IMR-90 (cell line): ENCODE data around the gene ZNF219. TPM values are rescaled to one million over a fixed set of nuclear protein-coding genes. Genes with fewer than 3 reads are reported as not detected.

Experiments used
- ATAC-seq: fragments of 200-7000 bp; cut with Tn5 transposase; 2 replicates; pipeline ENCODE4 v1.9.1; 2020; ENCODE audit warnings: low read depth, mild to moderate bottlenecking, moderate library complexity
- BruUV-seq: library from RNA; stranded (reverse); fragments of 400-500 nt; replicated peaks from 2 replicates; lab custom pipeline; 2021; lab: Mats Ljungman, UMichigan
- CTCF ChIA-PET: fragments of 300-600 bp; formaldehyde crosslinking; extraction: SDS; loops from one replicate; lab custom pipeline; 2021; ENCODE audit warnings: antibody characterized with exemption; lab: Yijun Ruan, JAX
- POLR2A ChIA-PET: fragments of 300-600 bp; sonication (Branson Sonifier 250); formaldehyde crosslinking; loops from one replicate; lab custom pipeline; 2022; ENCODE audit warnings: antibody characterized with exemption; ENCODE audit not compliant: unreplicated experiment; lab: Charles Lee
- DNase-seq: peaks from one replicate; pipeline ENCODE4 v3.0.0; 2013
- H2AFZ ChIP-seq: replicated peaks from 2 replicates; pipeline ENCODE3; 2013; ENCODE audit warnings: low read length, mild to moderate bottlenecking; ENCODE audit not compliant: poor library complexity
- H2AK5ac ChIP-seq: 2 replicates; pipeline ENCODE4 v1.6.1; 2013; ENCODE audit warnings: low read depth, low read length, inconsistent platforms
- H2AK9ac ChIP-seq: replicated peaks from 2 replicates; pipeline ENCODE3; 2013; ENCODE audit warnings: mild to moderate bottlenecking, low read depth, low read length, moderate library complexity; ENCODE audit not compliant: poor library complexity
- H2BK120ac ChIP-seq: 2 replicates; pipeline ENCODE4 v1.6.1; 2013; ENCODE audit warnings: low read depth, low read length, inconsistent platforms
- H2BK15ac ChIP-seq: 3 replicates; pipeline ENCODE4 v1.6.1; 2013; ENCODE audit warnings: low read depth, low read length, inconsistent platforms
- H2BK20ac ChIP-seq: 2 replicates; pipeline ENCODE4 v1.6.1; 2013; ENCODE audit warnings: low read depth, mild to moderate bottlenecking, inconsistent platforms, low read length, moderate library complexity
- H2BK5ac ChIP-seq: 2 replicates; pipeline ENCODE4 v1.6.1; 2013; ENCODE audit warnings: mild to moderate bottlenecking, low read depth, low read length, inconsistent platforms; ENCODE audit not compliant: poor library complexity, severe bottlenecking
- H3K14ac ChIP-seq: replicated peaks from 2 replicates; pipeline ENCODE4 v1.6.1; 2013; ENCODE audit warnings: low read depth, low read length, inconsistent platforms
- H3K18ac ChIP-seq: 2 replicates; pipeline ENCODE4 v1.6.1; 2013; ENCODE audit warnings: low read depth, low read length, control low read depth
- H3K23ac ChIP-seq: 2 replicates; pipeline ENCODE4 v1.6.1; 2013; ENCODE audit warnings: low read depth, low read length, inconsistent platforms
- H3K27ac ChIP-seq: 2 replicates; pipeline ENCODE4 v1.5.1; 2013; ENCODE audit warnings: mild to moderate bottlenecking, control low read depth, low read length; ENCODE audit not compliant: insufficient read depth
- H3K27me3 ChIP-seq: 2 replicates; pipeline ENCODE4 v1.6.1; 2013; ENCODE audit warnings: low read length; ENCODE audit not compliant: control insufficient read depth, insufficient read depth
- H3K36me3 ChIP-seq: 2 replicates; pipeline ENCODE4 v1.6.1; 2013; ENCODE audit warnings: low read length, mixed read lengths; ENCODE audit not compliant: control insufficient read depth, insufficient read depth
- H3K4ac ChIP-seq: 2 replicates; pipeline ENCODE4 v1.6.1; 2013; ENCODE audit warnings: low read depth, low read length, inconsistent platforms
- H3K4me1 ChIP-seq: 2 replicates; pipeline ENCODE4 v1.6.1; 2013; ENCODE audit warnings: low read length, mixed read lengths; ENCODE audit not compliant: control insufficient read depth, insufficient read depth
- H3K4me2 ChIP-seq: 2 replicates; pipeline ENCODE4 v1.6.1; 2013; ENCODE audit warnings: low read depth, mild to moderate bottlenecking, control low read depth, low read length, moderate library complexity
- H3K4me3 ChIP-seq: 2 replicates; pipeline ENCODE4 v1.5.1; 2013; ENCODE audit warnings: low read depth, mild to moderate bottlenecking, control low read depth, low read length, moderate library complexity; ENCODE audit not compliant: insufficient read depth
- H3K56ac ChIP-seq: 2 replicates; pipeline ENCODE4 v1.6.1; 2013; ENCODE audit warnings: low read length, inconsistent platforms; ENCODE audit not compliant: insufficient read depth; ENCODE audit errors: extremely low read depth
- H3K79me1 ChIP-seq, 2 experiments: 2 replicates each; pipeline ENCODE4 v1.6.1; 2013; ENCODE audit warnings: low read length in 2 of 2, inconsistent platforms in 1 of 2, low read depth in 1 of 2
- H3K9ac ChIP-seq: 2 replicates; pipeline ENCODE4 v1.6.1; 2013; ENCODE audit warnings: low read depth, low read length, control low read depth
- H3K9me1 ChIP-seq: 2 replicates; pipeline ENCODE4 v1.6.1; 2013; ENCODE audit warnings: low read length, inconsistent platforms; ENCODE audit not compliant: insufficient read depth
- H3K9me3 ChIP-seq: 2 replicates; pipeline ENCODE4 v1.6.1; 2013; ENCODE audit warnings: low read length; ENCODE audit not compliant: control insufficient read depth, insufficient read depth
- H4K20me1 ChIP-seq: 2 replicates; pipeline ENCODE4 v1.6.1; 2013; ENCODE audit warnings: low read length, inconsistent platforms; ENCODE audit not compliant: insufficient read depth
- H4K5ac ChIP-seq: 2 replicates; pipeline ENCODE4 v1.6.1; 2013; ENCODE audit warnings: mild to moderate bottlenecking, low read depth, low read length, control low read depth
- H4K8ac ChIP-seq, 2 experiments: 2 replicates each; pipeline ENCODE4 v1.6.1; 2013; ENCODE audit warnings: low read depth in 2 of 2, low read length in 2 of 2, control low read depth in 1 of 2, inconsistent platforms in 1 of 2
- H4K91ac ChIP-seq: 2 replicates; pipeline ENCODE4 v1.6.1; 2013; ENCODE audit warnings: low read depth, low read length, inconsistent platforms; ENCODE audit not compliant: insufficient read depth
- BHLHE40 ChIP-seq: fragments of 150-350 bp; IDR thresholded peaks from 2 replicates; pipeline ENCODE4 v1.6.1; 2016; ENCODE audit warnings: mild to moderate bottlenecking, low read depth, low read length
- CEBPB ChIP-seq: IDR thresholded peaks from 2 replicates; pipeline ENCODE4 v1.6.1; 2012; ENCODE audit warnings: low read depth, low read length, improper control_type of control experiment
- CHD1 ChIP-seq: IDR thresholded peaks from 2 replicates; pipeline ENCODE4 v1.6.1; 2012; ENCODE audit warnings: low read depth, low read length, improper control_type of control experiment
- FOS ChIP-seq: fragments of 150-350 bp; IDR thresholded peaks from 2 replicates; pipeline ENCODE4 v1.6.1; 2016; ENCODE audit warnings: low read depth, low read length
- MAFK ChIP-seq: IDR thresholded peaks from 2 replicates; pipeline ENCODE4 v1.6.1; 2012; ENCODE audit warnings: low read depth, low read length, improper control_type of control experiment
- MAZ ChIP-seq: IDR thresholded peaks from 2 replicates; pipeline ENCODE4 v1.6.1; 2012; ENCODE audit warnings: low read depth, mild to moderate bottlenecking, low read length, improper control_type of control experiment, moderate library complexity, borderline replicate concordance
- MXI1 ChIP-seq: IDR thresholded peaks from 2 replicates; pipeline ENCODE4 v1.6.1; 2012; ENCODE audit warnings: low read depth, mild to moderate bottlenecking, low read length, moderate library complexity, borderline replicate concordance
- NFE2L2 ChIP-seq: fragments of 150-350 bp; IDR thresholded peaks from 2 replicates; pipeline ENCODE4 v1.6.1; 2016; ENCODE audit warnings: low read depth, mild to moderate bottlenecking, low read length
- POLR2A ChIP-seq: IDR thresholded peaks from 2 replicates; pipeline ENCODE4 v1.6.1; 2012; ENCODE audit warnings: mild to moderate bottlenecking, low read depth, low read length
- RAD21 ChIP-seq: IDR thresholded peaks from 2 replicates; pipeline ENCODE4 v1.6.1; 2012; ENCODE audit warnings: low read length, improper control_type of control experiment
- RCOR1 ChIP-seq: IDR thresholded peaks from 2 replicates; pipeline ENCODE4 v1.6.1; 2012; ENCODE audit warnings: mild to moderate bottlenecking, low read length, improper control_type of control experiment; ENCODE audit not compliant: insufficient replicate concordance
- RFX5 ChIP-seq: IDR thresholded peaks from 2 replicates; pipeline ENCODE4 v1.8.0; 2012; ENCODE audit warnings: low read depth, mild to moderate bottlenecking, low read length, moderate library complexity
- SMC3 ChIP-seq: fragments of 150-350 bp; IDR thresholded peaks from 2 replicates; pipeline ENCODE4 v1.6.1; 2016; ENCODE audit warnings: low read depth, mild to moderate bottlenecking, antibody characterized with exemption, low read length, moderate library complexity
- dilution Hi-C: fragments of 300-500 bp; cut with HindIII; formaldehyde crosslinking; loops from one replicate; pipeline ENCODE4 v1.14.3; 2018; ENCODE audit warnings: low sequenced_read_pairs; ENCODE audit not compliant: unreplicated experiment
- in situ Hi-C: fragments of 300-500 bp; cut with MboI; formaldehyde crosslinking; loops from 3 replicates; pipeline ENCODE4 v1.14.3; 2019; ENCODE audit warnings: low sequenced_read_pairs, inconsistent platforms, mixed read lengths
- intact Hi-C: fragments of 100-400 bp; cut with micrococcal nuclease; formaldehyde crosslinking; loops from 2 replicates; pipeline ENCODE4 v1.10.0; 2022
- polyA plus RNA-seq, 3 experiments: library from polyadenylated mRNA; depleted of rRNA; stranded (reverse); fragments of >200 nt; gene quantifications; 2 replicates each; pipeline ENCODE4 v1.2.3, GENCODE V29; 2012; ENCODE audit warnings: low replicate concordance in 1 of 3
- total RNA-seq: library from RNA; depleted of rRNA; stranded (reverse); fragments of >200 nt; gene quantifications from 2 replicates; pipeline ENCODE4 v1.2.3, GENCODE V29; 2012
- TF ChIP-seq, protein P1 (sequence below): fragments of 150-350 bp; IDR thresholded peaks from 2 replicates; pipeline ENCODE4 v1.6.1; 2017; ENCODE audit warnings: mild to moderate bottlenecking, antibody characterized with exemption, low read length, low read depth
- TF ChIP-seq, protein P2 (sequence below): fragments of 150-350 bp; IDR thresholded peaks from 2 replicates; pipeline ENCODE4 v1.6.1; 2016; ENCODE audit warnings: low read depth, mild to moderate bottlenecking, low read length, moderate library complexity, borderline replicate concordance
- TF ChIP-seq, protein P3 (sequence below): conservative IDR thresholded peaks from 2 replicates; pipeline ENCODE4 v1.5.1; 2012; ENCODE audit warnings: mild to moderate bottlenecking, low read depth, low read length, improper control_type of control experiment

Gene ZNF219
- total and polyA plus RNA-seq, 2 of the 4 experiments (the other 2 are of a cell fraction), result 0.90 to 3.8 TPM

DNA sequence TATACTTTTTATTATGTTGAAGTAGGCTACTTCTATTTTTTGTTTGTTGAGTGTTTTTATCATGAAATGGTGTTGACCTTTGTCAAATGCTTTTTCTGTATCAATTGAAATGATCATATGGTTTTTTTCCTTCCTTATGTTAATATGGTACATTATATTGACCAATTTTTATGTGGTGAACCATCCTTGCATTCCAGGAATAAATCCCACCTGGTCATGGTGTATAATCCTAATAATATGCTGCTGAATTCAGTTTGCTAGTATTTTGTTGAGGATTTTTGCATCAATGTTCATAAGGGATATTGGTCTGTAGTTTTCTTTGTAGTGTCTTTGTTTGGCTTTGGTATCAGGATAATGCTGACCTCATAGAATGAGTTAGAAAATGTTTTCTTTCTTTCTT is 47.0 kb upstream of the ZNF219 start:
- H2BK5ac ChIP-seq, result no peak overlapping the region
- intact Hi-C loops, result no loop called here
- H3K4me1 ChIP-seq, result no peaks in the 10 kb centered on the region
- no peaks in the 10 kb centered on the region; the same call in 1 of the 2 replicates for H3K27me3 ChIP-seq
- POLR2A ChIA-PET, result no interaction called here
- H4K8ac ChIP-seq, result no peak overlapping the region
- TF ChIP-seq POLR2A (no peak), NFE2L2 (no peak), MAFK (no peak), MXI1 (no peak), MAZ (no peak), SMC3 (no peak), BHLHE40 (no peak), RFX5 (no peak), RCOR1 (no peak), RAD21 (no peak), CEBPB (no peak), FOS (no peak), CHD1 (no peak)
- TF ChIP-seq, protein P1, sequence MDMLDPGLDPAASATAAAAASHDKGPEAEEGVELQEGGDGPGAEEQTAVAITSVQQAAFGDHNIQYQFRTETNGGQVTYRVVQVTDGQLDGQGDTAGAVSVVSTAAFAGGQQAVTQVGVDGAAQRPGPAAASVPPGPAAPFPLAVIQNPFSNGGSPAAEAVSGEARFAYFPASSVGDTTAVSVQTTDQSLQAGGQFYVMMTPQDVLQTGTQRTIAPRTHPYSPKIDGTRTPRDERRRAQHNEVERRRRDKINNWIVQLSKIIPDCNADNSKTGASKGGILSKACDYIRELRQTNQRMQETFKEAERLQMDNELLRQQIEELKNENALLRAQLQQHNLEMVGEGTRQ, result no peak
- TF ChIP-seq, protein P2, sequence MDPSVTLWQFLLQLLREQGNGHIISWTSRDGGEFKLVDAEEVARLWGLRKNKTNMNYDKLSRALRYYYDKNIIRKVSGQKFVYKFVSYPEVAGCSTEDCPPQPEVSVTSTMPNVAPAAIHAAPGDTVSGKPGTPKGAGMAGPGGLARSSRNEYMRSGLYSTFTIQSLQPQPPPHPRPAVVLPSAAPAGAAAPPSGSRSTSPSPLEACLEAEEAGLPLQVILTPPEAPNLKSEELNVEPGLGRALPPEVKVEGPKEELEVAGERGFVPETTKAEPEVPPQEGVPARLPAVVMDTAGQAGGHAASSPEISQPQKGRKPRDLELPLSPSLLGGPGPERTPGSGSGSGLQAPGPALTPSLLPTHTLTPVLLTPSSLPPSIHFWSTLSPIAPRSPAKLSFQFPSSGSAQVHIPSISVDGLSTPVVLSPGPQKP, result no peak
- TF ChIP-seq, protein P3, sequence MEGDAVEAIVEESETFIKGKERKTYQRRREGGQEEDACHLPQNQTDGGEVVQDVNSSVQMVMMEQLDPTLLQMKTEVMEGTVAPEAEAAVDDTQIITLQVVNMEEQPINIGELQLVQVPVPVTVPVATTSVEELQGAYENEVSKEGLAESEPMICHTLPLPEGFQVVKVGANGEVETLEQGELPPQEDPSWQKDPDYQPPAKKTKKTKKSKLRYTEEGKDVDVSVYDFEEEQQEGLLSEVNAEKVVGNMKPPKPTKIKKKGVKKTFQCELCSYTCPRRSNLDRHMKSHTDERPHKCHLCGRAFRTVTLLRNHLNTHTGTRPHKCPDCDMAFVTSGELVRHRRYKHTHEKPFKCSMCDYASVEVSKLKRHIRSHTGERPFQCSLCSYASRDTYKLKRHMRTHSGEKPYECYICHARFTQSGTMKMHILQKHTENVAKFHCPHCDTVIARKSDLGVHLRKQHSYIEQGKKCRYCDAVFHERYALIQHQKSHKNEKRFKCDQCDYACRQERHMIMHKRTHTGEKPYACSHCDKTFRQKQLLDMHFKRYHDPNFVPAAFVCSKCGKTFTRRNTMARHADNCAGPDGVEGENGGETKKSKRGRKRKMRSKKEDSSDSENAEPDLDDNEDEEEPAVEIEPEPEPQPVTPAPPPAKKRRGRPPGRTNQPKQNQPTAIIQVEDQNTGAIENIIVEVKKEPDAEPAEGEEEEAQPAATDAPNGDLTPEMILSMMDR, result no peak
- H2AK5ac ChIP-seq, result no peak overlapping the region
- H2BK120ac ChIP-seq, result no peak overlapping the region
- H3K27ac ChIP-seq, result no peak overlapping the region
- H4K91ac ChIP-seq, result no peak overlapping the region
- dilution Hi-C loops, result no loop called here
- ATAC-seq (no peak), DNase-seq (no peak)
- no peaks in the 10 kb centered on the region for H4K20me1 ChIP-seq
- H3K4me2 ChIP-seq, result no peak overlapping the region
- no peak overlapping the region for H2AK9ac ChIP-seq
- H3K4ac ChIP-seq, result no peak overlapping the region
- no peaks in the 10 kb centered on the region for H3K9me3 ChIP-seq
- H3K18ac ChIP-seq, result no peak overlapping the region
- no peaks in the 10 kb centered on the region for H3K9me1 ChIP-seq
- no peak overlapping the region for H4K5ac ChIP-seq
- no peak overlapping the region for H3K4me3 ChIP-seq
- no peaks in the 10 kb centered on the region for H3K79me1 ChIP-seq
- H2BK15ac ChIP-seq, result no peak overlapping the region
- no peak overlapping the region for H3K14ac ChIP-seq
- H3K9ac ChIP-seq, result no peak overlapping the region
- no peak overlapping the region for H2BK20ac ChIP-seq
- H3K36me3 ChIP-seq, result no peaks in the 10 kb centered on the region
- in situ Hi-C loops, result no loop called here
- CTCF ChIA-PET, result interaction anchor here (2.6 kb wide), 1 partner anchor 10 kb away, joined by 9 read pairs; no protein-coding TSS in a partner anchor
- no TSS peak for BruUV-seq
- H3K56ac ChIP-seq, result no peak overlapping the region
- no peak overlapping the region for H3K23ac ChIP-seq
- H2AFZ ChIP-seq, result no peak overlapping the region
